Measurements from ENCODE around the gene GOLPH3L.

Gene GOLPH3L

DNA sequence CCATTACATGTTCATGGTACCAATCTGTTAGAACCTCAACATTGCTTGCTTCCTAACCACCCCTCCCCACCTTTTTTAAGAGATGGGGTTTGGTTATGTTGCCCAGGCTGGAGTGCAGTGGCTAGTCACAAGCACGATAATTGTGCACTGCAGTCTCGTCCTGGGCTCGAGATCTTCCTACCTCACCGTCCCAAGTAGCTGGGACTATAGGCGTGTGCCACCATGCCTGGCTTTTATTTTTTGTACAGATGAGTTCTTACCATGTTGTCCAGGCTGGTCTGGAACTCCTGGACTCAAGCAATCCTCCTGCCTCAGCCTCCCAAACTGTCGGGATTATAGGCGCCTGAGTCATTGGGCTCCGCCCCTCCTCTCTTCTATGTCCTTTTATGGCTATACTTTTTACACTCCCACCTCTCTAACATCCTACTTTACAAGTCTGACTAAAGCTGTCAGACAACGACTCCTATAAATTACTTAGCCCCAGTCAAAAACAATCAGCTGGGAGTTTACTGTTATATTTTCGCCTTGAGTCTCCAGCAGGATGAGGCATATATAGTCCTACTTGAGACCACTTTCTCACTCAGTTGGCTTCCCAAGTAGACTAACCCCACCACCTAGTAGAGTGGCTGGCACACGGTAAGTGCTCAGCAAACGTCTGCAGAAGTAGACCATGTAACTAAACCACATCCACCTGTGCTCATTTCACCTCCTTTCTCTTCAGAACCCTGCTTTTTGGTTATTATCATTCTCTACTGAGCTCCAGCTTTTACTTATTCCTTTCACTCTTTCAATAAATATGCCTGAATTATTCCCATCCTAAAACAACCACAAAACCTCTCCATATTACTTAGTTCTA lies 81.4 kb downstream of the GOLPH3L start (continued):
- TF ChIP-seq, protein P1, sequence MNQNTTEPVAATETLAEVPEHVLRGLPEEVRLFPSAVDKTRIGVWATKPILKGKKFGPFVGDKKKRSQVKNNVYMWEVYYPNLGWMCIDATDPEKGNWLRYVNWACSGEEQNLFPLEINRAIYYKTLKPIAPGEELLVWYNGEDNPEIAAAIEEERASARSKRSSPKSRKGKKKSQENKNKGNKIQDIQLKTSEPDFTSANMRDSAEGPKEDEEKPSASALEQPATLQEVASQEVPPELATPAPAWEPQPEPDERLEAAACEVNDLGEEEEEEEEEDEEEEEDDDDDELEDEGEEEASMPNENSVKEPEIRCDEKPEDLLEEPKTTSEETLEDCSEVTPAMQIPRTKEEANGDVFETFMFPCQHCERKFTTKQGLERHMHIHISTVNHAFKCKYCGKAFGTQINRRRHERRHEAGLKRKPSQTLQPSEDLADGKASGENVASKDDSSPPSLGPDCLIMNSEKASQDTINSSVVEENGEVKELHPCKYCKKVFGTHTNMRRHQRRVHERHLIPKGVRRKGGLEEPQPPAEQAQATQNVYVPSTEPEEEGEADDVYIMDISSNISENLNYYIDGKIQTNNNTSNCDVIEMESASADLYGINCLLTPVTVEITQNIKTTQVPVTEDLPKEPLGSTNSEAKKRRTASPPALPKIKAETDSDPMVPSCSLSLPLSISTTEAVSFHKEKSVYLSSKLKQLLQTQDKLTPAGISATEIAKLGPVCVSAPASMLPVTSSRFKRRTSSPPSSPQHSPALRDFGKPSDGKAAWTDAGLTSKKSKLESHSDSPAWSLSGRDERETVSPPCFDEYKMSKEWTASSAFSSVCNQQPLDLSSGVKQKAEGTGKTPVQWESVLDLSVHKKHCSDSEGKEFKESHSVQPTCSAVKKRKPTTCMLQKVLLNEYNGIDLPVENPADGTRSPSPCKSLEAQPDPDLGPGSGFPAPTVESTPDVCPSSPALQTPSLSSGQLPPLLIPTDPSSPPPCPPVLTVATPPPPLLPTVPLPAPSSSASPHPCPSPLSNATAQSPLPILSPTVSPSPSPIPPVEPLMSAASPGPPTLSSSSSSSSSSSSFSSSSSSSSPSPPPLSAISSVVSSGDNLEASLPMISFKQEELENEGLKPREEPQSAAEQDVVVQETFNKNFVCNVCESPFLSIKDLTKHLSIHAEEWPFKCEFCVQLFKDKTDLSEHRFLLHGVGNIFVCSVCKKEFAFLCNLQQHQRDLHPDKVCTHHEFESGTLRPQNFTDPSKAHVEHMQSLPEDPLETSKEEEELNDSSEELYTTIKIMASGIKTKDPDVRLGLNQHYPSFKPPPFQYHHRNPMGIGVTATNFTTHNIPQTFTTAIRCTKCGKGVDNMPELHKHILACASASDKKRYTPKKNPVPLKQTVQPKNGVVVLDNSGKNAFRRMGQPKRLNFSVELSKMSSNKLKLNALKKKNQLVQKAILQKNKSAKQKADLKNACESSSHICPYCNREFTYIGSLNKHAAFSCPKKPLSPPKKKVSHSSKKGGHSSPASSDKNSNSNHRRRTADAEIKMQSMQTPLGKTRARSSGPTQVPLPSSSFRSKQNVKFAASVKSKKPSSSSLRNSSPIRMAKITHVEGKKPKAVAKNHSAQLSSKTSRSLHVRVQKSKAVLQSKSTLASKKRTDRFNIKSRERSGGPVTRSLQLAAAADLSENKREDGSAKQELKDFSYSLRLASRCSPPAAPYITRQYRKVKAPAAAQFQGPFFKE (tag by site-specific recombination; IDR thresholded peaks at IDR 0.05; ENCODE audit: borderline replicate concordance), result no peak
- TF ChIP-seq ZNF561 (tag by site-specific recombination; IDR thresholded peaks at IDR 0.05; ENCODE audit: borderline replicate concordance) (no peak), ZBTB21 (tag by site-specific recombination; IDR thresholded peaks at IDR 0.05) (no peak), ZNF280D (tag by site-specific recombination; IDR thresholded peaks at IDR 0.05) (no peak), GLI2 (tag by site-specific recombination; IDR thresholded peaks at IDR 0.05; ENCODE audit: borderline replicate concordance, low read depth) (no peak), GLIS2 (tag by site-specific recombination; IDR thresholded peaks at IDR 0.05) (no peak), ZBTB49 (tag by site-specific recombination; IDR thresholded peaks at IDR 0.05; ENCODE audit: low read depth) (no peak), SP7 (tag by site-specific recombination; IDR thresholded peaks at IDR 0.05) (peak; percentile 30; the same call in 1 of the 2 replicates), ZNF664 (tag by site-specific recombination; IDR thresholded peaks at IDR 0.05) (0 out of 2 replicates have a peak, but pooled peaks have one; percentile 15), ZNF776 (tag by site-specific recombination; IDR thresholded peaks at IDR 0.05; ENCODE audit: borderline replicate concordance) (no peak), KLF10 (tag by site-specific recombination; IDR thresholded peaks at IDR 0.05) (no peak), ZNF600 (tag by site-specific recombination; IDR thresholded peaks at IDR 0.05) (peak; percentile 15; the same call in 1 of the 2 replicates), TRIM28 (IDR thresholded peaks at IDR 0.05; ENCODE audit: borderline replicate concordance, low read length) (no peak), ZNF48 (tag by site-specific recombination; IDR thresholded peaks at IDR 0.05) (no peak), BCL6B (tag by site-specific recombination; IDR thresholded peaks at IDR 0.05) (no peak)
- TF ChIP-seq, protein P2, sequence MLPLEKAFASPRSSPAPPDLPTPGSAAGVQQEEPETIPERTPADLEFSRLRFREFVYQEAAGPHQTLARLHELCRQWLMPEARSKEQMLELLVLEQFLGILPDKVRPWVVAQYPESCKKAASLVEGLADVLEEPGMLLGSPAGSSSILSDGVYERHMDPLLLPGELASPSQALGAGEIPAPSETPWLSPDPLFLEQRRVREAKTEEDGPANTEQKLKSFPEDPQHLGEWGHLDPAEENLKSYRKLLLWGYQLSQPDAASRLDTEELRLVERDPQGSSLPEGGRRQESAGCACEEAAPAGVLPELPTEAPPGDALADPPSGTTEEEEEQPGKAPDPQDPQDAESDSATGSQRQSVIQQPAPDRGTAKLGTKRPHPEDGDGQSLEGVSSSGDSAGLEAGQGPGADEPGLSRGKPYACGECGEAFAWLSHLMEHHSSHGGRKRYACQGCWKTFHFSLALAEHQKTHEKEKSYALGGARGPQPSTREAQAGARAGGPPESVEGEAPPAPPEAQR (tag by site-specific recombination; IDR thresholded peaks at IDR 0.05), result no peak

All from HEK293 (cell line).